PC-9 (cell line): ENCODE data around the gene PRPF4.
"Not testable (repeated sequence)": the region's sequence is repeated elsewhere in the genome, so short reads cannot be mapped to it uniquely, and the experiment has no call there.

ENCODE experiments used
- EZH2 ChIP-seq: fragments of 200-600 bp; sonication (generic); IDR thresholded peaks from 2 replicates; pipeline ENCODE4 v1.8.0; 2017; ENCODE audit warnings: antibody characterized with exemption, low read depth
- TF ChIP-seq, protein P1 (sequence below): fragments of 200-600 bp; sonication (generic); conservative IDR thresholded peaks from 2 replicates; pipeline ENCODE4 v1.6.1; 2017; ENCODE audit warnings: mixed run types, antibody characterized with exemption, mild to moderate bottlenecking, moderate library complexity

DNA sequence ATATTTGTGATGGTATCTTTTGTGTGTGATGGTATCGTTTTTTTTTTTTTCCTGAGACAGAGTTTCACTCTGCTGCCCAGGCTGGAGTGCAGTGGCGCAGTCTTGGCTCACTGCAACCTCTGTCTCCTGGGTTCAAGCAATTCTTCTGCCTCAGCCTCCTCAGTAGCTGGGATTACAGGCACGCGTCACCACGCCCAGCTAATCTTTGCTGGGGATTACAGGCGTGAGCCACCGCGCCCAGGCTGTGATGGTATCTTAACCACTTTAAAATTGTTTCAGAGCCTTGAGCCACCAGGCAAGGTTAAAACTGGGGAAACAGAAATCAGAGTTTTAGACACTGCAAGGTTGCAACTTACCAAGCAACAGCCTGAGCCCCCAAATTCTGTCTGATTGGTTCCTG lies 20.8 kb downstream of the PRPF4 start:
- TF ChIP-seq, protein P1, sequence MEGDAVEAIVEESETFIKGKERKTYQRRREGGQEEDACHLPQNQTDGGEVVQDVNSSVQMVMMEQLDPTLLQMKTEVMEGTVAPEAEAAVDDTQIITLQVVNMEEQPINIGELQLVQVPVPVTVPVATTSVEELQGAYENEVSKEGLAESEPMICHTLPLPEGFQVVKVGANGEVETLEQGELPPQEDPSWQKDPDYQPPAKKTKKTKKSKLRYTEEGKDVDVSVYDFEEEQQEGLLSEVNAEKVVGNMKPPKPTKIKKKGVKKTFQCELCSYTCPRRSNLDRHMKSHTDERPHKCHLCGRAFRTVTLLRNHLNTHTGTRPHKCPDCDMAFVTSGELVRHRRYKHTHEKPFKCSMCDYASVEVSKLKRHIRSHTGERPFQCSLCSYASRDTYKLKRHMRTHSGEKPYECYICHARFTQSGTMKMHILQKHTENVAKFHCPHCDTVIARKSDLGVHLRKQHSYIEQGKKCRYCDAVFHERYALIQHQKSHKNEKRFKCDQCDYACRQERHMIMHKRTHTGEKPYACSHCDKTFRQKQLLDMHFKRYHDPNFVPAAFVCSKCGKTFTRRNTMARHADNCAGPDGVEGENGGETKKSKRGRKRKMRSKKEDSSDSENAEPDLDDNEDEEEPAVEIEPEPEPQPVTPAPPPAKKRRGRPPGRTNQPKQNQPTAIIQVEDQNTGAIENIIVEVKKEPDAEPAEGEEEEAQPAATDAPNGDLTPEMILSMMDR = not testable (repeated sequence)
- not testable (repeated sequence) for TF ChIP-seq EZH2
